ENCODE measurements around the gene MAGEA3.
"Not testable (repeated sequence)": the region's sequence is repeated elsewhere in the genome, so short reads cannot be mapped to it uniquely, and the experiment has no call there.

MAGEA3 gene

GRCh38 chrX:152697952-152698931 is at the start of gene MAGEA3:
MAGEA3 (plus strand) TSS chrX:152698794; CDS start chrX:152700833, 2,039 bp downstream.
- DNase-seq (ENCODE audit: low spot score), result not testable (repeated sequence)

GRCh38 chrX:152652060-152652459 is 46.5 kb upstream of the MAGEA3 start:
- DNase-seq (ENCODE audit: low spot score), result no peak

- DNase-seq (ENCODE audit: low spot score), result no peak
These were observed 46.1 kb upstream of the MAGEA3 start for GRCh38 chrX:152652467-152652866.

GRCh38 chrX:152656087-152656486 is 42.5 kb upstream of the MAGEA3 start:
- DNase-seq (ENCODE audit: low spot score), result no peak

- no peak for DNase-seq (ENCODE audit: low spot score)
These were observed 41.7 kb upstream of the MAGEA3 start for GRCh38 chrX:152656890-152657289.

- no peak for DNase-seq (ENCODE audit: low spot score)
These were observed 40.3 kb upstream of the MAGEA3 start for GRCh38 chrX:152658302-152658701.

GRCh38 chrX:152663086-152663485 is 35.5 kb upstream of the MAGEA3 start:
- no peak for DNase-seq (ENCODE audit: low spot score)

- no peak for DNase-seq (ENCODE audit: low spot score)
These were observed 24.5 kb upstream of the MAGEA3 start for GRCh38 chrX:152674135-152674534.

GRCh38 chrX:152674652-152675051 is 23.9 kb upstream of the MAGEA3 start:
- not testable (repeated sequence) for DNase-seq (ENCODE audit: low spot score)

GRCh38 chrX:152681012-152681411 is 17.6 kb upstream of the MAGEA3 start:
- DNase-seq (ENCODE audit: low spot score), result not testable (repeated sequence)

- not testable (repeated sequence) for DNase-seq (ENCODE audit: low spot score)
These were observed 1.8 kb downstream of the MAGEA3 start for GRCh38 chrX:152700390-152700789.

GRCh38 chrX:152706500-152706899 is 7.9 kb downstream of the MAGEA3 start:
- not testable (repeated sequence) for DNase-seq (ENCODE audit: low spot score)

- DNase-seq (ENCODE audit: low spot score), result not testable (repeated sequence)
These were observed 10.6 kb downstream of the MAGEA3 start, which contains the start of gene CSAG2 for GRCh38 chrX:152709173-152709572. CSAG2 (minus strand) TSS chrX:152709273; CDS start chrX:152709112, 161 bp downstream.

- not testable (repeated sequence) for DNase-seq (ENCODE audit: low spot score)
These were observed 14.6 kb downstream of the MAGEA3 start for GRCh38 chrX:152713195-152713594.

GRCh38 chrX:152713815-152714787 is 15.5 kb downstream of the MAGEA3 start, which contains the start of gene MAGEA2B:
MAGEA2B (plus strand) TSS chrX:152714628; CDS start chrX:152717107, 2,479 bp downstream.
- not testable (repeated sequence) for DNase-seq (ENCODE audit: low spot score)

GRCh38 chrX:152725409-152725808 is 26.8 kb downstream of the MAGEA3 start:
- DNase-seq (ENCODE audit: low spot score), result no peak

- no peak for DNase-seq (ENCODE audit: low spot score)
These were observed 34.8 kb downstream of the MAGEA3 start, which contains the start of the genes CSAG1 and MAGEA12 for GRCh38 chrX:152733261-152733975. CSAG1 (minus strand) TSS chrX:152733721; CDS start chrX:152732460, 1,261 bp downstream. MAGEA12 (plus strand) TSS chrX:152733757; CDS start chrX:152736162, 2,405 bp downstream.

GRCh38 chrX:152734143-152734858 is 35.7 kb downstream of the MAGEA3 start:
- not testable (repeated sequence) for DNase-seq (ENCODE audit: low spot score)

GRCh38 chrX:152735101-152735500 is 36.5 kb downstream of the MAGEA3 start:
- no peak for DNase-seq (ENCODE audit: low spot score)

GRCh38 chrX:152735860-152736511 is 37.4 kb downstream of the MAGEA3 start:
- no peak for DNase-seq (ENCODE audit: low spot score)
